ENCODE results near the gene SNRPB2.

SNRPB2 gene

DNA sequence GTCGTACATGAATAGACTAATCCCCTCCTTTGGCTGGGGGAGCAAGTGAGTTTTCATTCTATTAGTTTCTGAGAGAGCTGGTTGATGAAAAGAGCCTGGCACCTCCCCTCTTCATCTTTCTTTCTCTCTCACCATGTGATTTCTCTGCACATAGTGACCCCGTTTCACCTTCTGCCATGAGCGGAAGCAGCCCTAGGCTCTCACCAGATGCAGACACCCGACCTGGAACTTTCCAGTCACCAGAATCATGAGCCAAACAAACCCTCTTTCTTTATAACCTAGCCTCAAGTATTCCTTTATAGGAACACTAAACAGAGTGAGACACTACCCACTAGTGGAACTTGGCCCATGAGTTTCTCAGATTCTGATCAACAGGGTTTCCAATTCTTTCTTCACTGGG, 34.7 kb downstream of the SNRPB2 start:
- H3K4me3 ChIP-seq (ENCODE audit: low read depth, low read length): no peak overlapping the region
- no peaks in the 10 kb centered on the region for H3K36me3 ChIP-seq (ENCODE audit: control insufficient read depth, insufficient read depth, low read length)
- TF ChIP-seq, protein P1, sequence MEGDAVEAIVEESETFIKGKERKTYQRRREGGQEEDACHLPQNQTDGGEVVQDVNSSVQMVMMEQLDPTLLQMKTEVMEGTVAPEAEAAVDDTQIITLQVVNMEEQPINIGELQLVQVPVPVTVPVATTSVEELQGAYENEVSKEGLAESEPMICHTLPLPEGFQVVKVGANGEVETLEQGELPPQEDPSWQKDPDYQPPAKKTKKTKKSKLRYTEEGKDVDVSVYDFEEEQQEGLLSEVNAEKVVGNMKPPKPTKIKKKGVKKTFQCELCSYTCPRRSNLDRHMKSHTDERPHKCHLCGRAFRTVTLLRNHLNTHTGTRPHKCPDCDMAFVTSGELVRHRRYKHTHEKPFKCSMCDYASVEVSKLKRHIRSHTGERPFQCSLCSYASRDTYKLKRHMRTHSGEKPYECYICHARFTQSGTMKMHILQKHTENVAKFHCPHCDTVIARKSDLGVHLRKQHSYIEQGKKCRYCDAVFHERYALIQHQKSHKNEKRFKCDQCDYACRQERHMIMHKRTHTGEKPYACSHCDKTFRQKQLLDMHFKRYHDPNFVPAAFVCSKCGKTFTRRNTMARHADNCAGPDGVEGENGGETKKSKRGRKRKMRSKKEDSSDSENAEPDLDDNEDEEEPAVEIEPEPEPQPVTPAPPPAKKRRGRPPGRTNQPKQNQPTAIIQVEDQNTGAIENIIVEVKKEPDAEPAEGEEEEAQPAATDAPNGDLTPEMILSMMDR (IDR thresholded peaks at IDR 0.05): no peak
- H3K4me2 ChIP-seq (ENCODE audit: low read length): no peak overlapping the region
- no peak overlapping the region for H2AFZ ChIP-seq
- H3K27me3 ChIP-seq (ENCODE audit: control insufficient read depth, insufficient read depth, low read length): no peaks in the 10 kb centered on the region
- H3K9ac ChIP-seq: no peak overlapping the region
- H3K27ac ChIP-seq: no peak overlapping the region
- peaks cover 9% of the 10 kb centered on the region for H3K4me1 ChIP-seq
- no peaks in the 10 kb centered on the region for H3K79me2 ChIP-seq
- no peaks in the 10 kb centered on the region for H3K9me3 ChIP-seq (ENCODE audit: control insufficient read depth, low read length)

DNA sequence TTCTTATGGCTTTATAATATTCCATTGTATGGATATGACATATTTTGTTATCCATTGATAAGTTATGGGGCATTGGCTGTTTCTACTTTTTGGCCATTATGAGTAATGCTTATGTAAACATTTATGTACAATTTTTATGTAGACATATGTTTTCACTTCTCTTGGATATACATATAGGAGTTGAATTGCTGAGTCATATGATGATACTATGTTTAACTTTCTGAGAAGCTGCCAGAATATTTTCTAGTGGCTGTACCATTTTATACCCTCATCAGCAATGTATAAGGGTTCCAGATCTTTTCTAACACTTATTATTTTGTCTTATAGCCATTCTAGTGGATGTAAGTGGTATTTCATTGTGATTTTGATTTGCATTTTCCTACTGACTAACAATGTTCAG, 41.4 kb downstream of the SNRPB2 start:
- Histone ChIP-seq H3K9me3 (ENCODE audit: control insufficient read depth, low read length) (no peaks in the 10 kb centered on the region), H3K79me2 (no peaks in the 10 kb centered on the region), H3K36me3 (ENCODE audit: control insufficient read depth, insufficient read depth, low read length) (no peaks in the 10 kb centered on the region), H3K4me2 (ENCODE audit: low read length) (no peak overlapping the region), H3K27me3 (ENCODE audit: control insufficient read depth, insufficient read depth, low read length) (no peaks in the 10 kb centered on the region), H3K9ac (no peak overlapping the region), H3K27ac (no peak overlapping the region), H3K4me3 (ENCODE audit: low read depth, low read length) (no peak overlapping the region), H3K4me1 (no peaks in the 10 kb centered on the region), H2AFZ (no peak overlapping the region)
- TF ChIP-seq, protein P1 (IDR thresholded peaks at IDR 0.05): no peak

DNA sequence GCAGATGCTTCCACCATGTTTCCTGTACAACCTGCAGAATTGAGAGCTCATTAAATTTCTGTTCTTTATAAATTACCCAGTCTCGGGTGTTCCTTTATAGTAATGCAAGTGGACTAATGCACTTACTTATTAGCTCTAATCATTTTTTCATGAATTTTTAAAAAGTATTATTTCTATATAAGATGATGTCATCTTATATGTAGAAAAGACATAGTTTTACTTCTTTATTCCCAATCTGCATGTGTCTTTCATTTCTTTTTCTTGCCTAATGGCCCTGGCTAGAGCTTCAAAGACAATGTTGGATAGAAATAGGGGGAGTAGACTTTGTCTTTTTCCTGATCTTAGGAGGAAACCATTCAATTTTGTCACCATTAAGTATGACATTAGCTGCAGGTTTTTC, 46.1 kb downstream of the SNRPB2 start:
- no peak overlapping the region for H3K27ac ChIP-seq
- no peaks in the 10 kb centered on the region for H3K4me1 ChIP-seq
- H3K27me3 ChIP-seq (ENCODE audit: control insufficient read depth, insufficient read depth, low read length): no peaks in the 10 kb centered on the region
- H3K4me3 ChIP-seq (ENCODE audit: low read depth, low read length): no peak overlapping the region
- no peaks in the 10 kb centered on the region for H3K36me3 ChIP-seq (ENCODE audit: control insufficient read depth, insufficient read depth, low read length)
- no peak overlapping the region for H2AFZ ChIP-seq
- H3K4me2 ChIP-seq (ENCODE audit: low read length): no peak overlapping the region
- H3K9ac ChIP-seq: no peak overlapping the region
- H3K79me2 ChIP-seq: no peaks in the 10 kb centered on the region
- no peaks in the 10 kb centered on the region for H3K9me3 ChIP-seq (ENCODE audit: control insufficient read depth, low read length)
- TF ChIP-seq, protein P1 (IDR thresholded peaks at IDR 0.05): no peak

DNA sequence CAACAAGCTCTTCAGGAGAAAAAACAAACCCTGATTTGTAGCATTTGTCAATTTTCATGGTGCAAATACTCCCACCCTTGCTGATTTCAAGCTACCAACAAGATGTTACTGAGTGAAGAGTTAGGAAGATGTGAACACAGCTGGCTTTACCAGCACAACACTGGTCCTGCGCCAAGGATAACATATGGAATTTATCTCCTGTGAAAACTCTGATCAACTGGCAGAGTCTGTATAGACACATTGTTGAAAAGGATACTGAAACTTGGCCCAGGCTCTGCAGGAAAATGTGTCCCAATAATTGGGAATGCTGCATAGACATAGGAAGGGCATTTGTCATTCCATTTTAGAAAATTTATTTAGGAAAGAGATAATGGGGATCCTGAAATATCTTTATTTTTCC, 47.3 kb downstream of the SNRPB2 start:
- H3K36me3 ChIP-seq (ENCODE audit: control insufficient read depth, insufficient read depth, low read length): no peaks in the 10 kb centered on the region
- no peak overlapping the region for H3K9ac ChIP-seq
- no peaks in the 10 kb centered on the region for H3K79me2 ChIP-seq
- H3K4me2 ChIP-seq (ENCODE audit: low read length): no peak overlapping the region
- H3K4me1 ChIP-seq: no peaks in the 10 kb centered on the region
- no peak overlapping the region for H3K27ac ChIP-seq
- no peak overlapping the region for H3K4me3 ChIP-seq (ENCODE audit: low read depth, low read length)
- H2AFZ ChIP-seq: no peak overlapping the region
- H3K27me3 ChIP-seq (ENCODE audit: control insufficient read depth, insufficient read depth, low read length): no peaks in the 10 kb centered on the region
- H3K9me3 ChIP-seq (ENCODE audit: control insufficient read depth, low read length): no peaks in the 10 kb centered on the region
- TF ChIP-seq, protein P1 (IDR thresholded peaks at IDR 0.05): no peak

DNA sequence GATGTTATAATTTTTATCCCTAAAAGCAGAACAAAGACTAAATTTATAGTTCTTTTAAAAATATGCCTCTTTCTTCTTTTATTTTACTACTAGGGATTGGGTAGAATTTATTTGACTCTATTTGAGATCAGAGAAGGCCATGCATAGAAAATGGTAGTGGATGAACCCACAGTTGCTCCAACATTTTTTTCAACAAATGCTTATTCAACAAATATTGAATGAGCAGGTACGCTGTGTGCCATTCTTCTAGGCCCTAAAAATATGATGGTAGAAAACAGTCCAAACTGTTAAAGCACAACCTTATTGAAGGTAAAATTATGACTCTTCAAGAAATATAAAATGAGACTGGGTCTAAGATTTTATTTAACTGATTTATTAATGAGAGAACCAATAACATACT, 48.3 kb downstream of the SNRPB2 start:
- H3K27ac ChIP-seq: no peak overlapping the region

More for the DNA sequence above, 48.3 kb downstream of the SNRPB2 start:
- Histone ChIP-seq H3K27me3 (ENCODE audit: control insufficient read depth, insufficient read depth, low read length) (no peaks in the 10 kb centered on the region), H3K79me2 (no peaks in the 10 kb centered on the region), H3K9me3 (ENCODE audit: control insufficient read depth, low read length) (no peaks in the 10 kb centered on the region), H3K9ac (no peak overlapping the region), H2AFZ (no peak overlapping the region), H3K36me3 (ENCODE audit: control insufficient read depth, insufficient read depth, low read length) (no peaks in the 10 kb centered on the region), H3K4me1 (no peaks in the 10 kb centered on the region), H3K4me3 (ENCODE audit: low read depth, low read length) (no peak overlapping the region), H3K4me2 (ENCODE audit: low read length) (no peak overlapping the region)
- TF ChIP-seq, protein P1 (IDR thresholded peaks at IDR 0.05): no peak

All from parathyroid adenoma (tissue), 2 donors.